Keratinocyte (primary cell): ENCODE measurements around the gene MAJIN.

Experiments used
- EZH2 ChIP-seq: IDR thresholded peaks from one replicate; pipeline ENCODE4 v1.6.1; 2012; ENCODE audit warnings: inconsistent platforms, mild to moderate bottlenecking, low read length, moderate library complexity
- TF ChIP-seq, protein P1 (sequence below), 3 experiments: IDR thresholded peaks in 1 of 3; conservative IDR thresholded peaks in 1 of 3; optimal IDR thresholded peaks in 1 of 3; 2 replicates in 2 of 3; 3 replicates in 1 of 3; pipeline versions ENCODE3 to v1.5.1; 2011; ENCODE audit warnings: low read length in 3 of 3, mild to moderate bottlenecking in 3 of 3, moderate library complexity in 2 of 3, control low read depth in 1 of 3, inconsistent platforms in 1 of 3; ENCODE audit not compliant: insufficient read depth in 2 of 3; ENCODE audit errors: extremely low read depth in 1 of 3

DNA sequence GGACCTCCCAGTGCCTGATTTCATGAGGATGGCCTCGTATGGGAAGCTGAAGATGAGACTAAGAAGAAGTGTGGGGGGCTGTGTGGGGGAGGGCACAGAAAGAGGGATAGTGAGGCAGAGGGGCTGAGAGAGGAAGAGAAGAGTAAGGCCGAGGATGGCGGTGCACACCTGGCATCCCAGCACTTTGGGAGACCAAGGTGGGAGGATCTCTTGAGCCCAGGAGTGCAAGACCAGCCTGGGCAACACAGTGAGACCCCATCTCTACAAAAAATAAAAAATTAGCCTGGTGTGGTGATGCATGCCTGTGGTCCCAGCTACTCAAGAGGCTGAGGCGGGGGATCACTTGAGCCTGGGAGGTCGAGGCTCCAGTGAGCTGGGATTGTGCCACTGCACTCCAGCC, 80.0 kb downstream of the MAJIN start:
- TF ChIP-seq, protein P1, sequence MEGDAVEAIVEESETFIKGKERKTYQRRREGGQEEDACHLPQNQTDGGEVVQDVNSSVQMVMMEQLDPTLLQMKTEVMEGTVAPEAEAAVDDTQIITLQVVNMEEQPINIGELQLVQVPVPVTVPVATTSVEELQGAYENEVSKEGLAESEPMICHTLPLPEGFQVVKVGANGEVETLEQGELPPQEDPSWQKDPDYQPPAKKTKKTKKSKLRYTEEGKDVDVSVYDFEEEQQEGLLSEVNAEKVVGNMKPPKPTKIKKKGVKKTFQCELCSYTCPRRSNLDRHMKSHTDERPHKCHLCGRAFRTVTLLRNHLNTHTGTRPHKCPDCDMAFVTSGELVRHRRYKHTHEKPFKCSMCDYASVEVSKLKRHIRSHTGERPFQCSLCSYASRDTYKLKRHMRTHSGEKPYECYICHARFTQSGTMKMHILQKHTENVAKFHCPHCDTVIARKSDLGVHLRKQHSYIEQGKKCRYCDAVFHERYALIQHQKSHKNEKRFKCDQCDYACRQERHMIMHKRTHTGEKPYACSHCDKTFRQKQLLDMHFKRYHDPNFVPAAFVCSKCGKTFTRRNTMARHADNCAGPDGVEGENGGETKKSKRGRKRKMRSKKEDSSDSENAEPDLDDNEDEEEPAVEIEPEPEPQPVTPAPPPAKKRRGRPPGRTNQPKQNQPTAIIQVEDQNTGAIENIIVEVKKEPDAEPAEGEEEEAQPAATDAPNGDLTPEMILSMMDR (optimal IDR thresholded peaks at IDR 0.05 in 1 of 3, IDR thresholded peaks at IDR 0.05 in 1 of 3, conservative IDR thresholded peaks at IDR 0.05 in 1 of 3; ENCODE audit: extremely low read depth in 1 of 3, insufficient read depth in 2 of 3, low read length in 3 of 3) = no peak
- TF ChIP-seq EZH2 = no peak
